ENCODE data around the gene ENTREP3.
"Not testable (repeated sequence)": the region's sequence is repeated elsewhere in the genome, so short reads cannot be mapped to it uniquely, and the experiment has no call there.

Gene ENTREP3

DNA sequence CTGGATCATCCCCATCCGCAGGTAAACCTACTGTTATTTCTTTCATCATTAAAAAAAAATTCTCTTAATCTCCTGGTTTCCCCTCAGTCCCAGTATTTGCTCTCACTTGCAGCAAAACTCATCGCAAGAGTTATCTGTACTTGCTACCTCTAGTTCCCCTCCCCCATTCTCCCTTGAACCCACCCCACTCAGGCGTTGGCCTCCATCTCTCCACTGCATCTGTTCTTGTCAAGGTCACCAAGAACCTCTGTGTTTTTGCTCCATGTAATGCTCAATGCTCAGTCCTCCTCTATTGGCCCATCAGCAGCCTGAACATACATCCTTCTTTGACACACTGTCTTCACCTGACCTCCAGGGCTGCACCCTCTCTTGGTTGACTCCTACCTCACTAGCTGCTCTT, 41.4 kb upstream of the ENTREP3 start:
- no peak for DNase-seq (ENCODE audit: low read depth)
- no peak for TF ChIP-seq CTCF (IDR thresholded peaks at IDR 0.05; ENCODE audit: low read length, missing control alignments)

GRCh38 chr1:155295942-155296267, 40.6 kb upstream of the ENTREP3 start:
- TF ChIP-seq CTCF (IDR thresholded peaks at IDR 0.05; ENCODE audit: low read length, missing control alignments) = no peak
- no peak overlapping the region for H3K4me3 ChIP-seq (replicated peaks; ENCODE audit: low read depth, low read length)
- no peak for DNase-seq (ENCODE audit: low read depth)

More for the DNA sequence above, 41.4 kb upstream of the ENTREP3 start:
- H3K4me3 ChIP-seq (replicated peaks; ENCODE audit: low read depth, low read length) = no peak overlapping the region

- DNase-seq (ENCODE audit: low read depth) = no peak
- TF ChIP-seq CTCF (IDR thresholded peaks at IDR 0.05; ENCODE audit: low read length, missing control alignments) = no peak
- H3K4me3 ChIP-seq (replicated peaks; ENCODE audit: low read depth, low read length) = no peak overlapping the region
These were observed 40.1 kb upstream of the ENTREP3 start for GRCh38 chr1:155295183-155295941.

DNA sequence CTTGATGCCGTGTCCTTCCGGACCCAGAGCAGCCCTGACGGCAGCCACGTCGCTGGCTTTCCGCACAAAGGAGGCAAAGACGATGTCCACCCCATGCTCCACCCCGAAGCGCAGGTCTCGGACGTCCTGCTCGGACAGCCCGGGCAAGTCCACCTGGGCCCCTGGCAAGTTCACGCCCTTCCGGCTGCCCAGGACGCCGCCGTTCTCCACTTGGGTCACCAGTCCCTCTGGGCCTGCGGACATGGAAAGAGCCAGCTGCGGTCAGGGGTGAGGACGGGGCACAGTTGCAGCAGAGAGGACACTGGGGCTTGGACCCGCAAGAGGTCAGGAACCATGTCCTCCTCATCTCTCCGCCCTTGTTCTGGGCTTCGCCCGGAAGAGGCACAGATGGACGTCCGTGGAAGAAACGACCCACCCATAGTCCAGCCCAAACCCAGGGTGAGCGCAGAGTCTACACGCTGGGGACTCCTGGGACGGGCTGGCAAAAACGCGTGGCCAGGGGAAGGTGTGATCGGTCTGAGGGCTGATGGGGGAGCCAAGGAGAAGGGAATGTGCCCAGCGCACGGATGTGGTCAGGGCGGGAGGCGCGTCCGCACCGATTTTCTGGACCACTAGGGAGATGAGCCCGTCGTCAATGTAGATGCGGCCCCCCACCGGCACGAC, 39.4 kb upstream of the ENTREP3 start:
- H3K4me3 ChIP-seq (replicated peaks; ENCODE audit: low read depth, low read length) = no peak overlapping the region
- TF ChIP-seq CTCF (IDR thresholded peaks at IDR 0.05; ENCODE audit: low read length, missing control alignments) = no peak
- DNase-seq (ENCODE audit: low read depth) = no peak

DNA sequence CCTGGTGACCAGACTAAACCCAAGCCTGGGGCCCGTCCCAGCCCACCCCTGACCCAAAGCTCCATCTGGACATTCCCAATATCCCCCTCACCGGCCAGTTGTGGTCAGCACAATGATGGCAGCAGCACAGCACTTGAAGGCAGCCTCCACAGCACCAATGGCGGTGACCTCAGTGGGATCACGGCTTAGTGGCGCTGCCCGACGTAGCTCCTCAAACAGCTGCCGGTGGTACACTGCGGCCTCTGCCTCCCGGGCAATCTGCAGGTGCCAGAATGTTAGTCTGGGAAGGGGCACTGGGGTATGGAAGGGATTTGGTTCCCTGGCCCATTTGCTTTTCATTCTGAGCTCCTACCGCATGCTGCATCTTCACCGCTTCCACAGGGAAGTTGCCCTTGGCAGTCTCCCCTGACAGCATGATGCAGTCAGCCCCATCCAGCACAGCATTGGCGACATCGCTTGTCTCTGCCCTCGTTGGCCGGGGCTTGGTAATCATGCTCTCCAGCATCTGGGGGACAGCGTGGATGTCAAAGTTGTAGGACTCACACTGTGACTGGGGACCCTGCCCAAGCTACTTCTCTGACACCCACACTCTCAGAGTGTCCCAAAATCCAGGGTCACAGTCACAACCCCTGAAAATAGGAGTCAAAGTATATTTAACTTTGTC, 37.9 kb upstream of the ENTREP3 start:
- no peak overlapping the region for H3K4me3 ChIP-seq (replicated peaks; ENCODE audit: low read depth, low read length)
- no peak for TF ChIP-seq CTCF (IDR thresholded peaks at IDR 0.05; ENCODE audit: low read length, missing control alignments)
- DNase-seq (ENCODE audit: low read depth) = no peak

- not testable (repeated sequence) for DNase-seq (ENCODE audit: low read depth); H3K4me3 ChIP-seq (replicated peaks; ENCODE audit: low read depth, low read length)
These were observed 35.7 kb upstream of the ENTREP3 start for GRCh38 chr1:155291006-155291405.

GRCh38 chr1:155287987-155288543, 32.8 kb upstream of the ENTREP3 start:
- no peak for DNase-seq (ENCODE audit: low read depth)
- TF ChIP-seq CTCF (IDR thresholded peaks at IDR 0.05; ENCODE audit: low read length, missing control alignments) = no peak
- H3K4me3 ChIP-seq (replicated peaks; ENCODE audit: low read depth, low read length) = no peak overlapping the region
